Chondrocyte (in vitro differentiated cells): ENCODE data around the gene MYO19. TPM values are rescaled to one million over a fixed set of nuclear protein-coding genes. Genes with fewer than 3 reads are reported as not detected.
A peak's percentile ranks its signal among the peaks of the same experiment; 100 is the strongest.

Experiments
- DNase-seq: peaks from one replicate; pipeline ENCODE4 v3.0.0; 2021; ENCODE audit warnings: mixed read lengths, low spot score
- H3K27ac Mint-ChIP-seq: one replicate; pipeline ENCODE4 v1.8.0; 2021; ENCODE audit warnings: mild to moderate bottlenecking, moderate library complexity, mixed read lengths; ENCODE audit not compliant: unreplicated experiment
- H3K27me3 Mint-ChIP-seq: 2 replicates; pipeline ENCODE4 v1.8.0; 2021; ENCODE audit warnings: low read depth, mixed read lengths
- H3K36me3 Mint-ChIP-seq: 2 replicates; pipeline ENCODE4 v1.8.0; 2021; ENCODE audit warnings: low read depth, mixed read lengths
- H3K4me1 Mint-ChIP-seq: 2 replicates; pipeline ENCODE4 v1.8.0; 2021; ENCODE audit warnings: low read depth, mild to moderate bottlenecking, mixed read lengths
- H3K4me3 Mint-ChIP-seq: one replicate; pipeline ENCODE4 v1.8.0; 2021; ENCODE audit warnings: mild to moderate bottlenecking, moderate library complexity, mixed read lengths; ENCODE audit not compliant: unreplicated experiment
- H3K9me3 Mint-ChIP-seq: 2 replicates; pipeline ENCODE4 v1.8.0; 2021; ENCODE audit warnings: low read depth, mixed read lengths
- CTCF ChIP-seq: fragments of 200-600 bp; sonication (generic); IDR thresholded peaks from 2 replicates; pipeline ENCODE4 v1.5.0; 2021; ENCODE audit warnings: antibody characterized with exemption, mild to moderate bottlenecking, moderate library complexity
- total RNA-seq: library from RNA; stranded (reverse); gene quantifications from 3 replicates; pipeline ENCODE4 v1.2.1, GENCODE V29; 2021

The MYO19 gene
- total RNA-seq, 1 donor from 2014 or later: 52.6 TPM

- no peak for TF ChIP-seq CTCF
- peak; percentile 30 for DNase-seq
- Mint-ChIP-seq H3K36me3 (peaks cover 25% of the 10 kb centered on the region), H3K27ac (no peak overlapping the region), H3K9me3 (no peaks in the 10 kb centered on the region), H3K4me3 (no peak overlapping the region), H3K4me1 (peaks cover 14% of the 10 kb centered on the region), H3K27me3 (no peaks in the 10 kb centered on the region)
Measured at GRCh38 chr17:36498560-36499300, 35.9 kb downstream of the MYO19 start.

GRCh38 chr17:36498155-36498554 lies 36.5 kb downstream of the MYO19 start:
- Mint-ChIP-seq H3K27ac (no peak overlapping the region), H3K9me3 (no peaks in the 10 kb centered on the region), H3K4me3 (no peak overlapping the region), H3K27me3 (no peaks in the 10 kb centered on the region), H3K4me1 (peaks cover 14% of the 10 kb centered on the region), H3K36me3 (peaks cover 21% of the 10 kb centered on the region)
- DNase-seq: peak; percentile 60
- TF ChIP-seq CTCF: no peak

DNA sequence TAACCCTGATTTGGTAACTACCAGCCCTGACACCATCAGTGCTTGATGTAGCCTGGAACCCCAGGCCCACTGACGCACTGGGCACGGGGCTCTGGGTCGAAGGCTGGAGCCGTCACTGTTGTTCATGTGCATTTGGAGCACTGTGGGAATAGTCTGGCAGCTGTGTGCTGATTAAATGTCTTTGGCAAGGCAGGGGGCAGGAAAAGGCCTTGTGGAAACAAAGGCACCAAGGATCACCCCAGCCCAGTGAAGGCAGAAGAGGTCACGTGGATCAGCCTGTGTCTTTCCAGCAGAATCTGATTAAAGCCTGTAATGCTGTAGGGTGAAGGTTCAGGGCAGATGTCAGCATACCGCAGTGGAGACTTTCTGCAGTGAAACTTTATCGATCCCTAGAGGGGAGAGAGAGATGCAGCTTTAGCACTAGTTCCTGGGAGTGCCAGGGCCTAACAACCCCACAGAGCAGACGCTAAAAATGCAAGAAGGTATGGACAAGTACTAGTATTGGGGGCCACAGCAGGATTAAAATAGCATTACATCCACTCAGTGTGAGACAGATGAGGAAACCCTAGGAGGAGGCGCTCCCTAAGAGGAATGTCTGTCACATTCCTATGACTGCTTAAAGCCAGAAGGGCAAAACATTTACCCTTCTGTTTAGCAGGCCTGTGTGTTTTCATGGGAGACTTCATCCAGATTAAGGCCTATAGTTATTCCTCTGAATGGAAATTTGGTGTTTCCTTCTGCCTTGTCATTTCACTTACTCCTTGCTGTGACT lies 38.5 kb downstream of the MYO19 start:
- Mint-ChIP-seq H3K9me3 (no peaks in the 10 kb centered on the region), H3K27me3 (no peaks in the 10 kb centered on the region), H3K4me1 (peaks cover 14% of the 10 kb centered on the region), H3K36me3 (peaks cover 17% of the 10 kb centered on the region), H3K27ac (peak overlapping the region; percentile 80), H3K4me3 (no peak overlapping the region)
- DNase-seq: peak; percentile 35
- TF ChIP-seq CTCF: no peak

DNA sequence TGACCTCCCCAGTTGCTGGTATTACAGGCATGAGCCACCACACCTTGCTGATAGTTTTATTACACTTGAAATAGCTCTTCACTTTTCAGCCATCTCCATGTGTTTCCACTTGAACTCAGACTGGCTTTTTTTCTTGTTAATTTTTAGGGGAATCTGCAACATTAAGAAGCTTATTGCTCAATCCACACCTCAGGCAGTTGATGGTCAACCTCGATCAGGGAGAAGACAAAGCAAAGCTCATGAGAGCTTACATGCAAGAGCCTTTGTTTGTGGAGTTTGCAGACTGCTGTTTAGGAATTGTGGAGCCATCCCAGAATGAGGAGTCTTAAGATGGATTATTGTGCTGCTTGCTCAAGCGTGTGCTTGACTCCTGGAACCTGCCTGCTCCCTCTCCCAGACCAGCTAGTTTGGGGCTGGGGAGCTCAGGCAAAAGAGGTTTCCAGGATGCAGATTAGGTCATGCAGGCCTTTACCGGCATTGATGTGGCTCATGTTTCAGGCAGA lies 39.5 kb downstream of the MYO19 start:
- no peak overlapping the region for H3K27ac Mint-ChIP-seq
- H3K27me3 Mint-ChIP-seq: no peaks in the 10 kb centered on the region
- H3K36me3 Mint-ChIP-seq: peaks cover 17% of the 10 kb centered on the region
- no peak overlapping the region for H3K4me3 Mint-ChIP-seq
- no peak for DNase-seq
- peaks cover 14% of the 10 kb centered on the region for H3K4me1 Mint-ChIP-seq
- TF ChIP-seq CTCF: no peak
- H3K9me3 Mint-ChIP-seq: peaks cover 3% of the 10 kb centered on the region

- Mint-ChIP-seq H3K27ac (no peak overlapping the region), H3K9me3 (peaks cover 5% of the 10 kb centered on the region), H3K4me1 (peaks cover 14% of the 10 kb centered on the region), H3K27me3 (no peaks in the 10 kb centered on the region), H3K4me3 (no peak overlapping the region), H3K36me3 (peaks cover 19% of the 10 kb centered on the region)
- no peak for DNase-seq
- TF ChIP-seq CTCF: no peak
Measured at GRCh38 chr17:36494674-36495073, 40.0 kb downstream of the MYO19 start.
